HepG2 (cell line): ENCODE data around the gene PPCDC. TPM values are rescaled to one million over a fixed set of nuclear protein-coding genes. Genes with fewer than 3 reads are reported as not detected.

ENCODE experiments used
- AKAP8 ChIP-seq: sonication (generic); formaldehyde crosslinking; IDR thresholded peaks from 2 replicates; pipeline ENCODE4 v1.5.1; 2020; ENCODE audit warnings: mild to moderate bottlenecking, missing genetic modification reagents
- BATF2 ChIP-seq: sonication (generic); formaldehyde crosslinking; IDR thresholded peaks from 2 replicates; pipeline ENCODE4 v1.8.0; 2022; ENCODE audit warnings: mild to moderate bottlenecking, missing genetic modification reagents, moderate library complexity
- FOXA1 ChIP-seq, 2 experiments: fragments of 450-650 bp in 1 of 2; sonication (generic) in 1 of 2; formaldehyde crosslinking in 1 of 2; IDR thresholded peaks; 2 replicates each; pipeline versions ENCODE4 v1.4.0 to v1.6.1; 2016 to 2020; ENCODE audit warnings: missing genetic modification reagents in 1 of 2
- GTF3A ChIP-seq: sonication (generic); formaldehyde crosslinking; conservative IDR thresholded peaks from 2 replicates; pipeline ENCODE4 v1.4.0; 2020; ENCODE audit warnings: mild to moderate bottlenecking, missing genetic modification reagents
- HHEX ChIP-seq: IDR thresholded peaks from 2 replicates; pipeline ENCODE4 v1.6.1; 2016; ENCODE audit warnings: control low read depth
- HOXA7 ChIP-seq: sonication (generic); formaldehyde crosslinking; IDR thresholded peaks from 2 replicates; pipeline ENCODE4 v1.8.1; 2022; ENCODE audit warnings: mild to moderate bottlenecking, missing genetic modification reagents, moderate library complexity
- KDM3A ChIP-seq: IDR thresholded peaks from 2 replicates; pipeline ENCODE4 v1.6.1; 2018; ENCODE audit warnings: low read depth, missing compliant biosample characterization
- LCORL ChIP-seq, 2 experiments: fragments of 450-650 bp in 1 of 2; sonication (generic) in 1 of 2; formaldehyde crosslinking in 1 of 2; IDR thresholded peaks; 2 replicates each; pipeline versions ENCODE4 v1.5.0 to v1.6.1; 2017 to 2020; ENCODE audit warnings: antibody characterized with exemption in 1 of 2, missing genetic modification reagents in 1 of 2
- MED8 ChIP-seq: sonication (generic); formaldehyde crosslinking; IDR thresholded peaks from 2 replicates; pipeline ENCODE4 v1.8.1; 2023; ENCODE audit warnings: mild to moderate bottlenecking, missing genetic modification reagents; ENCODE audit not compliant: insufficient replicate concordance
- SALL1 ChIP-seq: sonication (generic); formaldehyde crosslinking; IDR thresholded peaks from 2 replicates; pipeline ENCODE4 v1.8.0; 2022; ENCODE audit warnings: mild to moderate bottlenecking, missing genetic modification reagents
- TRIM24 ChIP-seq: sonication (generic); formaldehyde crosslinking; IDR thresholded peaks from 2 replicates; pipeline ENCODE4 v1.8.0; 2022; ENCODE audit warnings: mild to moderate bottlenecking, missing genetic modification reagents
- ZBTB43 ChIP-seq: sonication (generic); formaldehyde crosslinking; conservative IDR thresholded peaks from 2 replicates; pipeline ENCODE4 v1.4.0; 2020; ENCODE audit warnings: missing genetic modification reagents
- ZC3H13 ChIP-seq: sonication (generic); formaldehyde crosslinking; IDR thresholded peaks from 2 replicates; pipeline ENCODE4 v1.8.1; 2023; ENCODE audit warnings: mild to moderate bottlenecking, missing genetic modification reagents, moderate library complexity
- ZNF282 ChIP-seq: fragments of 450-650 bp; IDR thresholded peaks from 2 replicates; pipeline ENCODE4 v1.6.1; 2018; ENCODE audit not compliant: partially characterized antibody
- ZNF530 ChIP-seq: sonication (generic); formaldehyde crosslinking; IDR thresholded peaks from 2 replicates; pipeline ENCODE4 v1.5.0; 2020; ENCODE audit warnings: low read depth, mild to moderate bottlenecking, missing genetic modification reagents
- ZNF616 ChIP-seq: sonication (generic); formaldehyde crosslinking; IDR thresholded peaks from 2 replicates; pipeline ENCODE4 v1.5.0; 2020; ENCODE audit warnings: low read depth, mild to moderate bottlenecking, missing genetic modification reagents
- ZNF792 ChIP-seq: IDR thresholded peaks from 2 replicates; pipeline ENCODE4 v1.6.1; 2016
- ZZZ3 ChIP-seq: sonication (generic); formaldehyde crosslinking; IDR thresholded peaks from 2 replicates; pipeline ENCODE4 v1.4.0; 2020; ENCODE audit warnings: missing genetic modification reagents, mild to moderate bottlenecking, borderline replicate concordance
- polyA plus RNA-seq, 8 experiments: library from polyadenylated mRNA; depleted of rRNA in 3 of 8; stranded (reverse) in 7 of 8; unstranded in 1 of 8; fragments of >200 nt; fragmentation: Illumina TruSeq in 4 of 8; extraction: Trizol in 4 of 8; gene quantifications; 2 replicates each; pipeline versions ENCODE4 v1.2.1 to v1.2.3, GENCODE V29; 2011 to 2016; ENCODE audit warnings: low read depth in 4 of 8, missing spikeins in 1 of 8, mixed read lengths in 1 of 8; ENCODE audit not compliant: insufficient read depth in 1 of 8
- total RNA-seq, 5 experiments: library from RNA; depleted of rRNA; stranded (reverse); fragments of >200 nt; fragmentation: Illumina TruSeq; extraction: Trizol; gene quantifications; 2 replicates each; pipeline ENCODE4 v1.2.3, GENCODE V29; 2016; ENCODE audit warnings: low read depth in 1 of 5
- TF ChIP-seq, protein P1 (sequence below): sonication (generic); formaldehyde crosslinking; IDR thresholded peaks from 2 replicates; pipeline ENCODE4 v1.4.0; 2020; ENCODE audit warnings: missing genetic modification reagents
- TF ChIP-seq, protein P2 (sequence below): sonication (generic); formaldehyde crosslinking; IDR thresholded peaks from 2 replicates; pipeline ENCODE4 v1.4.0; 2020; ENCODE audit warnings: low read depth, mild to moderate bottlenecking, missing genetic modification reagents
- TF ChIP-seq, protein P3 (sequence below): sonication (generic); formaldehyde crosslinking; conservative IDR thresholded peaks from 2 replicates; pipeline ENCODE4 v1.8.0; 2022; ENCODE audit warnings: mild to moderate bottlenecking, moderate library complexity, missing genetic modification reagents

PPCDC gene
- total and polyA plus RNA-seq, 2 of the 13 experiments (the other 11 are each of a cell fraction or from before 2014, with no cell fraction given), result 12.3 to 12.8 TPM

DNA sequence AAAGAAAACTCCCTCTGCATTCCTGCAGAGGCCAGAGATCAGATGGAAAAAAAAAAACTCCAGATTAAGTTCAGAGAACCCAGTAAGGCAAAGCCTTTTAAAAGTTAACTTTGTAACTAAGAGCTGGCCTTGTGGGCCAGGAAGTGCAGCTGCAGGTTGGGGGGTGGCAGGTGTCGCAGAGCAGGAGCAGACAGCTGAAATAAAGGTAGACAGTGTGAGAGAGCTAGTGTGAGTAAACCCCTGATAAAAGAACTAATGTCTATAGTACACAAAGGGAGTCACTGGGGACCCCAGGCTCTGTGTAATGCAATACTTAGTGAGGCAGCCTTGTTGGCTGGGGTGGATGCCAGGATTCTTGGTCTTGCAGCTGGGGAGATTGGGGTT lies 42.1 kb downstream of the PPCDC start (continued):
- no peak for TF ChIP-seq ZNF530
- TF ChIP-seq, protein P1, sequence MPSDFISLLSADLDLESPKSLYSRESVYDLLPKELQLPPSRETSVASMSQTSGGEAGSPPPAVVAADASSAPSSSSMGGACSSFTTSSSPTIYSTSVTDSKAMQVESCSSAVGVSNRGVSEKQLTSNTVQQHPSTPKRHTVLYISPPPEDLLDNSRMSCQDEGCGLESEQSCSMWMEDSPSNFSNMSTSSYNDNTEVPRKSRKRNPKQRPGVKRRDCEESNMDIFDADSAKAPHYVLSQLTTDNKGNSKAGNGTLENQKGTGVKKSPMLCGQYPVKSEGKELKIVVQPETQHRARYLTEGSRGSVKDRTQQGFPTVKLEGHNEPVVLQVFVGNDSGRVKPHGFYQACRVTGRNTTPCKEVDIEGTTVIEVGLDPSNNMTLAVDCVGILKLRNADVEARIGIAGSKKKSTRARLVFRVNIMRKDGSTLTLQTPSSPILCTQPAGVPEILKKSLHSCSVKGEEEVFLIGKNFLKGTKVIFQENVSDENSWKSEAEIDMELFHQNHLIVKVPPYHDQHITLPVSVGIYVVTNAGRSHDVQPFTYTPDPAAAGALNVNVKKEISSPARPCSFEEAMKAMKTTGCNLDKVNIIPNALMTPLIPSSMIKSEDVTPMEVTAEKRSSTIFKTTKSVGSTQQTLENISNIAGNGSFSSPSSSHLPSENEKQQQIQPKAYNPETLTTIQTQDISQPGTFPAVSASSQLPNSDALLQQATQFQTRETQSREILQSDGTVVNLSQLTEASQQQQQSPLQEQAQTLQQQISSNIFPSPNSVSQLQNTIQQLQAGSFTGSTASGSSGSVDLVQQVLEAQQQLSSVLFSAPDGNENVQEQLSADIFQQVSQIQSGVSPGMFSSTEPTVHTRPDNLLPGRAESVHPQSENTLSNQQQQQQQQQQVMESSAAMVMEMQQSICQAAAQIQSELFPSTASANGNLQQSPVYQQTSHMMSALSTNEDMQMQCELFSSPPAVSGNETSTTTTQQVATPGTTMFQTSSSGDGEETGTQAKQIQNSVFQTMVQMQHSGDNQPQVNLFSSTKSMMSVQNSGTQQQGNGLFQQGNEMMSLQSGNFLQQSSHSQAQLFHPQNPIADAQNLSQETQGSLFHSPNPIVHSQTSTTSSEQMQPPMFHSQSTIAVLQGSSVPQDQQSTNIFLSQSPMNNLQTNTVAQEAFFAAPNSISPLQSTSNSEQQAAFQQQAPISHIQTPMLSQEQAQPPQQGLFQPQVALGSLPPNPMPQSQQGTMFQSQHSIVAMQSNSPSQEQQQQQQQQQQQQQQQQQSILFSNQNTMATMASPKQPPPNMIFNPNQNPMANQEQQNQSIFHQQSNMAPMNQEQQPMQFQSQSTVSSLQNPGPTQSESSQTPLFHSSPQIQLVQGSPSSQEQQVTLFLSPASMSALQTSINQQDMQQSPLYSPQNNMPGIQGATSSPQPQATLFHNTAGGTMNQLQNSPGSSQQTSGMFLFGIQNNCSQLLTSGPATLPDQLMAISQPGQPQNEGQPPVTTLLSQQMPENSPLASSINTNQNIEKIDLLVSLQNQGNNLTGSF, result no peak
- TF ChIP-seq, protein P2, sequence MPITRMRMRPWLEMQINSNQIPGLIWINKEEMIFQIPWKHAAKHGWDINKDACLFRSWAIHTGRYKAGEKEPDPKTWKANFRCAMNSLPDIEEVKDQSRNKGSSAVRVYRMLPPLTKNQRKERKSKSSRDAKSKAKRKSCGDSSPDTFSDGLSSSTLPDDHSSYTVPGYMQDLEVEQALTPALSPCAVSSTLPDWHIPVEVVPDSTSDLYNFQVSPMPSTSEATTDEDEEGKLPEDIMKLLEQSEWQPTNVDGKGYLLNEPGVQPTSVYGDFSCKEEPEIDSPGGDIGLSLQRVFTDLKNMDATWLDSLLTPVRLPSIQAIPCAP (CRISPR knock-in tag), result no peak
- TF ChIP-seq FOXA1 (IDR thresholded peaks at IDR 0.05), result no peak
- TF ChIP-seq FOXA1 (CRISPR knock-in tag; IDR thresholded peaks at IDR 0.05), result peak; percentile 70
- no peak for TF ChIP-seq ZNF282
- TF ChIP-seq ZZZ3 (CRISPR knock-in tag), result no peak
- peak; percentile 61 for TF ChIP-seq SALL1
- TF ChIP-seq KDM3A (CRISPR knock-in tag), result 0 out of 2 replicates have a peak, but pooled peaks have one; percentile 38
- TF ChIP-seq ZBTB43, result peak; percentile 67
- TF ChIP-seq GTF3A, result no peak
- no peak for TF ChIP-seq LCORL (IDR thresholded peaks at IDR 0.05)
- peak; percentile 31; the same call in 1 of the 2 replicates for TF ChIP-seq LCORL (CRISPR knock-in tag; IDR thresholded peaks at IDR 0.05)
- TF ChIP-seq, protein P3, sequence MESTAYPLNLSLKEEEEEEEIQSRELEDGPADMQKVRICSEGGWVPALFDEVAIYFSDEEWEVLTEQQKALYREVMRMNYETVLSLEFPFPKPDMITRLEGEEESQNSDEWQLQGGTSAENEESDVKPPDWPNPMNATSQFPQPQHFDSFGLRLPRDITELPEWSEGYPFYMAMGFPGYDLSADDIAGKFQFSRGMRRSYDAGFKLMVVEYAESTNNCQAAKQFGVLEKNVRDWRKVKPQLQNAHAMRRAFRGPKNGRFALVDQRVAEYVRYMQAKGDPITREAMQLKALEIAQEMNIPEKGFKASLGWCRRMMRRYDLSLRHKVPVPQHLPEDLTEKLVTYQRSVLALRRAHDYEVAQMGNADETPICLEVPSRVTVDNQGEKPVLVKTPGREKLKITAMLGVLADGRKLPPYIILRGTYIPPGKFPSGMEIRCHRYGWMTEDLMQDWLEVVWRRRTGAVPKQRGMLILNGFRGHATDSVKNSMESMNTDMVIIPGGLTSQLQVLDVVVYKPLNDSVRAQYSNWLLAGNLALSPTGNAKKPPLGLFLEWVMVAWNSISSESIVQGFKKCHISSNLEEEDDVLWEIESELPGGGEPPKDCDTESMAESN (CRISPR knock-in tag), result no peak
- no peak for TF ChIP-seq HOXA7 (CRISPR knock-in tag)
- TF ChIP-seq BATF2 (CRISPR knock-in tag), result no peak
- no peak for TF ChIP-seq MED8
- no peak for TF ChIP-seq ZNF616 (CRISPR knock-in tag)
- TF ChIP-seq ZC3H13, result no peak
- TF ChIP-seq HHEX (CRISPR knock-in tag), result no peak
- no peak for TF ChIP-seq TRIM24 (CRISPR knock-in tag)
- no peak for TF ChIP-seq AKAP8 (CRISPR knock-in tag)
- TF ChIP-seq ZNF792 (CRISPR knock-in tag), result peak; percentile 53; the same call in 1 of the 2 replicates
